DMS53 treated with DMSO at 0.1 percent for 48 hours (cell line): ENCODE data around the gene TMPRSS7.

Source experiments
- DNase-seq: peaks from one replicate; lab custom pipeline; 2025; ENCODE audit not compliant: unreplicated experiment; lab: John Stamatoyannopoulos, UW

The TMPRSS7 gene, protein sequence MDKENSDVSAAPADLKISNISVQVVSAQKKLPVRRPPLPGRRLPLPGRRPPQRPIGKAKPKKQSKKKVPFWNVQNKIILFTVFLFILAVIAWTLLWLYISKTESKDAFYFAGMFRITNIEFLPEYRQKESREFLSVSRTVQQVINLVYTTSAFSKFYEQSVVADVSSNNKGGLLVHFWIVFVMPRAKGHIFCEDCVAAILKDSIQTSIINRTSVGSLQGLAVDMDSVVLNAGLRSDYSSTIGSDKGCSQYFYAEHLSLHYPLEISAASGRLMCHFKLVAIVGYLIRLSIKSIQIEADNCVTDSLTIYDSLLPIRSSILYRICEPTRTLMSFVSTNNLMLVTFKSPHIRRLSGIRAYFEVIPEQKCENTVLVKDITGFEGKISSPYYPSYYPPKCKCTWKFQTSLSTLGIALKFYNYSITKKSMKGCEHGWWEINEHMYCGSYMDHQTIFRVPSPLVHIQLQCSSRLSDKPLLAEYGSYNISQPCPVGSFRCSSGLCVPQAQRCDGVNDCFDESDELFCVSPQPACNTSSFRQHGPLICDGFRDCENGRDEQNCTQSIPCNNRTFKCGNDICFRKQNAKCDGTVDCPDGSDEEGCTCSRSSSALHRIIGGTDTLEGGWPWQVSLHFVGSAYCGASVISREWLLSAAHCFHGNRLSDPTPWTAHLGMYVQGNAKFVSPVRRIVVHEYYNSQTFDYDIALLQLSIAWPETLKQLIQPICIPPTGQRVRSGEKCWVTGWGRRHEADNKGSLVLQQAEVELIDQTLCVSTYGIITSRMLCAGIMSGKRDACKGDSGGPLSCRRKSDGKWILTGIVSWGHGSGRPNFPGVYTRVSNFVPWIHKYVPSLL

DNA sequence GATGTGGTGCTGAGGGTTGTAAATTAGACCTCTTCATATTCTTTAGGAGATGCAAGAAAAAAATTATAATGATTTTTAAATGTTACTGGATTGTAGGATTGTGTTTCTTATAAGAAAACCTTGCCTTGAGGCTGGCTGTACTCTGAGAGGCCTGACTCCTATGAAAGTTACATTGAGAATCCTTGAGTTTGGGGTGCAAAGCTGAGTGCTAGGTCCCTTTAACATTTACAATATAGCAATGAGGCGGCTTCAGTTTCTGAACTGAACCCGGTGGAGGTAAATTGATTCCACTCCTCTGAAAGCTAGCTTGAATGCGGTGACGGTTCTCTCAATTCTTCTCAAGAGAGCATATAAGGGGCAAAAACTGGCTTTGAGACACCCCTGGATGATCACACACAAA is at the start of gene TMPRSS7:
TMPRSS7 (plus strand) TSS at position 301 of the 400 bp plus-strand sequence. CDS start 110 bp downstream, outside the sequence.
- no peak for DNase-seq

DNA sequence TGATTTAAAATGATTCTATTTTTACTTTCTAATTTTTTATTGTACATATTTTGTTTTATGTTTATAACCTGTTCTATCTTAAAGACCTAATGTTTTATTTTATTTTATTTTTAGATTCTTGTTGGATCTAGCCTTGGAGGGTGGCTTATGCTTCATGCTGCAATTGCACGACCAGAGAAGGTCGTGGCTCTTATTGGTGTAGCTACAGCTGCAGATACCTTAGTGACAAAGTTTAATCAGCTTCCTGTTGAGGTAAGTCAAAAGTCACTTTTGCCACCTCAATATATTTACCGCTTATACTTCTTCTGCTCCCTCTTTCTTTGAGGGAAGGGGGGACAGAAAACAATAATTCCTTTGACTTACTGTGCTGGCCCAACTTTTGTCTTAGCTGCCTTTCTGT is 47.7 kb upstream of the TMPRSS7 start:
- no peak for DNase-seq

DNA sequence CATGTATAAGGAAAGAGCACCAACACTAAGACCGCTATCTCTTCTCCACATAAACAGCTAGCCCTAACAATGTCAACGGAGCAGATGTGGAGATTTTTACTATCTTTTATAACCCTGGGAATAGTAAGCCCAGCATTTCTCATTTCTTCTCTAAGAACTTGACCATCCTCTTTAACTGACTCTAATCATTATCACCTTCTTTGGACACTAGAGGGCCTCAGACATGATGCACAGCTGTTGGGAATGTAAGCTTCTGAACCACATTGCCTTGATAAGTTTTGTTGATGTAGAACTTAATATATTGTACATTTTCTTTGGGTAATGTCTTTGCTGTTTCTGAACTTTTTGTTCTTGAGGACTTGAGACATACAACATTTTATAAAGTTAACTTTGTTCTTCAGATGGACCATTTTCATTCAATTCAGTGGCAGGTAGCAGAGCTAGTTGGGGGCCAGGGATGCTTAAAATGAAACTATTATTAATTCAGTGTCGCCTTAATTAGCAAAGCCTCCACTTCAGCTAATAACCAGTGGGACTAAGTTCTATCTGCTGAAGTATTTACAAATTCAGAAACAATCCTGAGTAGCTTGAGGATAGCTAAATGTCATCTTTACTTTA is 45.4 kb upstream of the TMPRSS7 start:
- peak; percentile 36 for DNase-seq

DNA sequence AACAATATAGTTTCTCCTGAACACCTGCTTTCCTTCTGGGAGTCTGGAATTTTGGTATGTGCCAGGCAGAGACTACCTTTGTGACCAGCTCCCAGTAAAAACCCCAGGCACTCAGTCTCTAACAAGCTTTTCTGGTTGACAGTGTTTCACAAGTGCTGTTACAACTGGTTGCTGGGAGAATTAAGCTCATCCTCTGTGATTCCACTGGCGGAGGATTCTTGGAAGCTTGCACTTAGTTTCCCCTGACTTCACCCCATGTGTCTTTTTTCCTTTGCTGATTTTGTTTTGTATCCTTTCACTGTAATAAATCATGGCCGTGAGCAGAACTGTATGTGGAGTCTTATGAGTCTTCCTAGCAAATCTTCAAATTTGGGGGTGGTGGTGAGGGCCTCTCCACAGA is 41.5 kb upstream of the TMPRSS7 start:
- no peak for DNase-seq

DNA sequence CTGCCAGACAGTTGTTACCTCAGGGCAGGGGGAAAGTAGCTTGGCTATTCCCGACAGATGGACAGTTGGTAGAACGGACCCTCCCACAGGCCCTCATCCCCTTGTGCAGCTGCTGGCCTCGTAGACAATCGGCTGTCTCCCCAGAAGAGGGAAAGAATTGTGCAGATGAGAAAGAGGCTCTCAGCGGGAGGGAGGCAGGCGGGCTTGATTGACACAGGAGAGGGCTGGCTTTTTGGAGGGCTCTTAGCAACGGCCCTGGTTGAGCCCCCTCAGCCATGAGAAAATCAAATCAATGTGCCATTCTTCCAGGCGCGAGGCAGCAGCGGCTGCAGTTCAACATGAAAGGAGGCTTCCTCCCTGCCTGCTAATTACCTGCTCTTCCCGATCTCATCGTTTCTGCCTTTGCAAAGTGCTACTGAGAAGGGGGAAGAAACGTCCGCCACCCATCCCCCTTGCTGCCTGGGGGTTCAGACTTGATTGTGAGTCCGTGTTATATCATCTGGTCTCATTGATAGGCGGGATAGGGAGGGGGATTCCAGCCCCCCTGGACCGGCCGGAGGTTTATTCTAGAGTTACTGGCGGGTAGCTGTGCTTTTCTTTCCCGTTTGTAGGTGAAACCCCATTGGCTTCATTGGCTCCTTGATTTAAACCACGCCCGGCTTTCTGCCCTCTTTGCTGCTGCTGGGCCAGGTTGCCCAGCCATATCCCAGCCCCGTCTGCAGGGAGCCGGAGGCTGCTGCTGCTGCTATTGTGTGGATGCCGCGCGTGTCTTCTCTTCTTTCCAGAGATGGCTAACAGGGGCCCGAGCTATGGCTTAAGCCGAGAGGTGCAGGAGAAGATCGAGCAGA is 35.7 kb upstream of the TMPRSS7 start, which contains the start of gene TAGLN3:
TAGLN3 (plus strand) TSS at position 287 of the 848 bp plus-strand sequence; CDS start at position 788, 501 bp downstream.
- DNase-seq, result peak; percentile 35

DNA sequence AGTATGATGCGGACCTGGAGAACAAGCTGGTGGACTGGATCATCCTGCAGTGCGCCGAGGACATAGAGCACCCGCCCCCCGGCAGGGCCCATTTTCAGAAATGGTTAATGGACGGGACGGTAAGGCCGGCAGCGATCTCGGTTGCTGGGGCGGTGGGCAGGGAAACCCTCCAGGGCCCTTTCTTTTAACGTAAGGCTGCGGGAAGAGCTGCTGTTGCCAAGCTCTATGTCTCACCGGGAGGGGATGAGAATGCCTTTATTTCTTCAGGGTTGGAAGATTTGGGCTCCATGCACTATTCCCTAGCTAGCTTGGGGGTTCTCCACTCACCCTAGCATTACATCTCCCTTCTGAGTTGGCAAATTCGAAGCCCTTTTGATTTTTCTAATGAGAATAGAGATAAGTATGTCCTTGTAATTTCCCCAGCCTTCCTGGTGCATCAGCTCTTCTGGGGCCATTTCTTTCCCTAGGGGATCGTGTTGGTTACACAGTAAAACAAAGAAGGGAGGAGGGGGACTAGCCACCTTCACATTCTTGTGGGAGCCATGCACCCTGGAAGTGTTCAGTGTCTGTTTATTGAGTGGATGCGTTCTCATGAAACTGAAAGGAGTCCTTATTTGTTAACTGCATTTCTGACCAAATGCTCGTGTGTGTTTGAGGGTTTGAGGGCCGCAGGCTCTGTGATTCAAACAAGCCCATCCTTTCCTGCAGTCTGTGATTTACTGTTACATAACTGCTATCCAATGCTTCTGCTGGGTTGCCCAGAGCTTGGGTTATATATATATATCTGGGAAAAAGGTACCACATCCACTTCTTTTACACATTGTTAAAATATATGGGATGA is 34.8 kb upstream of the TMPRSS7 start:
- no peak for DNase-seq

DNA sequence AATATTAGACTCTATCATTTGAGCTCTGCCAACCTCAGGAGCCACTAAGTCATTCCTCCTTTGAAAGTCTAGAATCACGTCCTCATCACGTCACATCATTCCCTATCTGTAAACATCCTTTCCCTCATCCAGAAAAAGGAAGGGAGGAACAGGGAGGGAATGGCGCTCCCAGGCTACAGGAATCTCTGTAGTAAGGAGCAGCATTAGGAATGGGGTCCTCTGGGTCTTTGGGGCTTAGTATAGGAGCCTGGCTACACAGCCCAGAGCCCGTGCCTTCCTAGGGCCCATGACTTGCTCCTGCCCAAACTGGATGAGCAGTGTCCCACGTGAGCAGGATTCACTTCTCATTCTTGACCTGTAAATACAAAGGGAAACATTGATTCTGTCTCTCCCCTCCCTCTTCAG is 34.2 kb upstream of the TMPRSS7 start:
- DNase-seq, result no peak

DNA sequence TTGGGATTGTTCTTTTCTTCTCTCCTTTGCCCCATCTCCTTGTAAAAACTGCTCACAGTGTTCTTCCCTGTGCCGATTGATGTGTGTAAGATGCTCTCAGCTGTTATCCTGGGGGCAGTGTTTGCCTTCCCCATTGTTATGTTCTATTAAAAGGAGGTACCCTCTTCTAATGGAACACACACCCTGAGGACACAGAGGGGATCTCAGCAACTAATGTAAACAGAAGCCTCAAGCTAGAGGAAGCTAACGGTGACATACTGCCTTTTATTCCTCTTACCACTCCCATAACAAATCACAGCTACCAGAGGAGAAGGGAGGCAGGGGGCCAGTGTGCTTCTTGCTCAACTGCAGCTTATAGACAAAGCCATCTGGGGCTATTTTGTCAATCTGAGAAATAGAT is 33.6 kb upstream of the TMPRSS7 start:
- no peak for DNase-seq

DNA sequence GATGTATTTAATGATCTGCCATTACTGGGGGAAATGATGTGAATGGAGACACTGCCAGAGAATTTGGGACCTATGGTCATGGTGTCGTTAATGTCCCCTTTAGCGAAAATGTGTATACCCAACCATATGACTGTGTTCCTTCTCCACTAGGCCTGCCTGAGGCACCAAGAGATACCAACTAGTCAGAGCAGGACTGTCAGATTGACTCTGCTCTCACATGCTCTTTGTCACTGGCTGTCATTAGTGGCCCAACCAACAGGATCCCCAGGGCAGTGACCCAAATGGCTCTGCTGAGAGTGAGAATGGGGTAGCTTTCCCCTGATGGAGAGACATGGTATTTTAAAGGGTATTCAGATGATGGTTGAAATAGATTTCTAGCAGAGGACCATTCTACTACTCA is 33.0 kb upstream of the TMPRSS7 start:
- DNase-seq, result no peak

DNA sequence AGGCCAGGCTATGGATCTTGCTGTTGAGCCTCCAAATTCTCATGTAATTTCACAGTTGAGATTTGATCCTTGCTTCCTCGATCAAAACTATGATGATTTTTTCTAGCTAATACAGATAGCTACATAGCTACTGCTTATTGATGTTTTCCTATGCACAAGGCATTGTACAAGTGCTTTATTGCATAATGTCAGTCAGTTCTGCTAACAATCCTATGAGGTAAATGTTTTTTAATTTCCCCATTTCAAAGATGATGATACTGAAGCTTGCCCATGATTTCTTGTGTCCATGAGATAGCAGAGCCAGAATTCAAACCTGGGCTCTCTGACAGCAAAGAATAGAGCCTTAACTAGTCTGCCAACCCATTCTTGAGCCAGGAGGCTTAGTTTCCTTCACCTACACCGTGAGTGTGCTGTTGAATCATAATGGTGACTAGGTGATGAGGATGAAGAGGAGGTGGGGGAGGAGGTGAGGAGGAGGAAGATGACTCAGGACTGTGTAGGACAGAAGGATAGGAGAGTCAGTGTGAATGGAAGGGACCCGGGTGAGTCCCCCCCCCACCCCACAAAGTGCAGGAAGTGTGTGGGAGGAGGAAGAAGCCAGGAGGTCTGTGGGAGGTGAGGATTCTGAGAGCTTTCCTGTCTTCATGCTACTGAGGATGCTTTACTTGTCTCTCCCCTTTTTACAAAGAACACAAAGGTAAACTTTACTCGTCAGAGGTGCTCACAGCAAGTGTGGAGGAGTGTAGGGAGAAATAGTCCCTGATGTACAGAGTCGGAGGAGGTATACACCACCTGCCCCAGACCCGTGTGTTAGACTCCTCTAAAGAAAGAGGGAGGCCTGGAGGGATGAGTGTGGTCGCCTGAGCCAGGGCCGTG is 32.2 kb upstream of the TMPRSS7 start:
- DNase-seq, result no peak

DNA sequence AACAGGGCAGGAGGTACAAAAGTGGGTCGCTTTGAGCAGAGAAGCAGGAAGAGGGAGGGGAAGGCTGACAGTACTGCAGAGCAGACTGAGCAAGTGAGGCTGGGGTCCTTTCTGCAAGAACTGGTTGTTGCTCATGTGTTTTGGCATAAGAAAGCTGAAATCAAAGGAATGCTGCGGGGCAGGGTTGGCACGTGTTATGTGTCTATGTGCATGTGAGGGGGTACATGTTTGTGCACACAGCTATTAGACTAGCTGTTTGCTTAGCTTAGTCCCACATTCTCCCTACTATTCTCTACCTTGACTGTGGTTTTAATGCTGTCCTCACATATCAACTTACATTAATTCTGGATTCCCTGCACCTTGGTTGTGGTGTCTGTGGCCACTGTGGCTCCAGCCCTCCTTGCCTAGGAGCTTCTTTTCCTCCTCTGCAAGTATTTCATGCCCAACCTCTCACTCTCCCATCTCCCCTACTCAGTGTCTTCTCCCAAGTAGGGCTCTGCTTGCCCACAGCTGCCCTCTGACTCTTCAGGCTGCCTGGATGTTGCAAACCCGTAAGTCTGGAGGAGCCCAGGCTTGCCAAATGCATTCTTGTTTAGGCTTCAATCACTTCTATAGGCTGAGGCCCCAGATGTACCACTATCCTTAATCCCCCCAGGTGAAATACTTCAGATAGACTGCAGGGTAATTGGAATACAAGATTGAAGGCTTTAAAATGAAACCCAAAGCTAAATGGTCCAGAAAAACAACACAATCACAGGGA is 31.0 kb upstream of the TMPRSS7 start:
- no peak for DNase-seq

DNA sequence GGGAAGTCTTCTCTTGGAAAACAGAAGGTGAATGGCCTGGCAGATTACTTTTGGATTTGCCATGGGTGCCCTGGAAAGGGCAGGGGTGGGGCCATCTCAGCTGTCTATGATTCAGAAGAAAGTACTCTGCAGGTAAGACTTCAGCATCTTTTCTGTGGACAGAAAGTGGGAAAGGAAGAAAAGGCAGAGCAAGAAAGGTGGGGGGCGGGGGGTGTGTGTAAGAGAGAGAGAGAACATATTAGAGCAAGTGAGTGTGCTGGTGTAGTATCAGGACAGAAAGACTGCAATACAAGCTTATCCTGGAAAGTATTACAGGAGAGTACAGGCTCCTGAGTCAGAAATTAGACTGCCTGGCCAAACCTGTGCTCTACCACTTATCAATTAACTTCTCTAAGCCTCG is 30.3 kb upstream of the TMPRSS7 start:
- DNase-seq, result no peak

DNA sequence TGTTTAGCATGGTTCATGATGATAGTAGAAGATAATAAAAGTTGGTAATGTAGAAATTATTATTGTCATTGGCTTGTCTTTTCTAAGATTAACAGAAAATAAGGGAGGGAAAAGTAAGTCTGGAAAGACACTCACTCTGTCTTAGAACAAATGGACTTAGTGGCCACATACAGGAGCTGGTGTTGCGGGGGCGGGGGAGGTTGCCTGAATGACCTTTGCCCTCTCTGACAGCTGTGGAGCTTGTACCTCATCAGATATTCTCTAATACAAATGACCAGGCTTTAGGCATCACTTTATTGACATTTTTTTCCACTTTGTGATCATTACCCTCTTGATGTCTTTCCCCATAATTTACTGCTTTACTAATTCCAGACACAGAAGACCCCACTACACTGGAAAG is 29.9 kb upstream of the TMPRSS7 start:
- no peak for DNase-seq

DNA sequence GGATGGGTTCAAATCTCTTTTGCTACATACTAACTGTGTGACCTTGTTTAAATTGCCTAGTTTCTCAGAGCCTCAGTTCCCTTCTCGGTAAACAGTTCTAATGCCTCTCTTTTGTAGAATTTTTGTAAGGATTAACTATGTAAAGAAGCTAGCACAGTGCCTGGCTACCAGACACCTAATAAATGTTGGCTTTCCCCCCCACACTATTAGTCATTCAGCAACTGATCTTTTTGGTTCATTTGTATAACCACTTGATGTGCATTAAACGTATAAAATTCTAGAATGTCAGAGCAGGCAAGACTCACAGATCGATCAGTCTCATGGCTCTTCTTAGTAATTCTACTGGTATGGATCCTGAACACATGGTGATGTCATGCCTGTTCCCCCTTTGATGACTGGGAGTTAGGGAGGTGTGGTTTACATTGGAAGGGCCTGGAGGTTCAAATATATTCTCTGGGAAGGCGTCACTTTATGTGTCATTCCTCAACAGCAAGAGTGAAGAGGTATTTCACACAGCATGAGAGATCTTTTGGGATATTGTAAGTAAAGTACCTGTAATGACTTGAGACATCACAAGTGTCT is 29.4 kb upstream of the TMPRSS7 start:
- DNase-seq, result no peak

DNA sequence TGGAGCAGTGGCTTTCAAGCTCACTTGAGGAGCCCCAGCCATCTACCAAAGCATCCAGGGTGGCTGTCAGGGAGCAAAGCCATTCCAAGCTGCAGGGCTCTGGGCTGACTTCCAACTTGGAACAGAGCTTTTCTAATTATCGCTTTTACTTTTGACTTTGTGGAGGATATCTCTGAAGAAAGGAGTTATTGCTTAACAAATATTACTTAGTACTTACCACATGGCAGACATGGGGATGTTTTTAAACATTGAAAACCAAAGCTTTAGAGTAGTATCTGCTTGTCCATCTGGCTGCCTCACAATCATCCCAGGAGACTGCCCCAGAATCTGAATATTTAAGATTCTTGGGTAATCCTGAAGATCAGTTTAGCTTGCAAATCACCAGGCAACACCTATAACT is 26.9 kb upstream of the TMPRSS7 start:
- no peak for DNase-seq

DNA sequence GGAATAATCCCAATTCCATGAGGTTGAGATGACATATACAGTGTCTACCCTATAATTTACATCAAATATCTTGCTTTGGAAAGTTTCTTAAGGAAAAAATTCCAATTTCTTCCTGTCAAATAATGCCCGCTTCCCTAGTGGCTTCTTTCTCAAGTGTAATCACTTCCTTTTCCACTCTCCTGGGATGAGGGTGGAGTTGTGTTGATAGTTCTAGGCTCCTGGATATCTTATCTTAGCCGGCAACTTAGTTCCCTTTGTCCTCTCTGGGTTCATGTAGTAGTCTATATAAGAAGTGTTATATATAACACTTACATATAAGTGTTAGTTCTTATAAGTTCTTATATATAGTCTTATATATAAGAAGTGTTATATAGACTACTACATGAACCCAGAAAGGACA is 24.9 kb upstream of the TMPRSS7 start:
- DNase-seq, result no peak

DNA sequence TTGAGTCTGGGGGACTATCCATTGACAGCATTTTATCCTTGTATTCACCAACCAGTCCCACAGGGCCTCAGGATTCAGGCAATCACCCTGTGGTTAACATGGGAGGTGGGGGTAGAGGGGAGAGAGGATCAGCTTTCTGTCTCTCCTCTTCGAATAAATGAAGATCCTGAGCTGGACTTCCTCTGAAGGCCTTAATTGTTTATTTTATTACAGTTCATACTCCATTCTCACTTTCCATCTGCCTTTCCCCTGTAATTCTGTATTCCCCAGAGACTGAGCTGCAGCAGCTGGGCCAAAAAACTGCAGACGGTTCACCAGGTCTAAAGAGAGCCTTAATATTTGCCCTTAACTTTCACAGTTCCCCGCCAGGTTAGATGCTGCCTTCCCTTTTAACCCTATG is 23.9 kb upstream of the TMPRSS7 start:
- no peak for DNase-seq
